NCI-H510A (cell line): ENCODE results near the gene PUS3.
"Not testable (repeated sequence)": the region's sequence is repeated elsewhere in the genome, so short reads cannot be mapped to it uniquely, and the experiment has no call there.

Experiments used
- DNase-seq: peaks from one replicate; lab custom pipeline; 2025; lab: John Stamatoyannopoulos, UW

Gene PUS3

GRCh38 chr11:125916683-125917347 lies 13.8 kb upstream of the PUS3 start:
- DNase-seq, result no peak

- not testable (repeated sequence) for DNase-seq
These were observed 11.6 kb upstream of the PUS3 start for GRCh38 chr11:125914601-125915000.

GRCh38 chr11:125910226-125910849 lies 7.3 kb upstream of the PUS3 start:
- DNase-seq, result no peak

GRCh38 chr11:125904678-125905077 lies 1.7 kb upstream of the PUS3 start:
- DNase-seq, result no peak

GRCh38 chr11:125903711-125904659 lies 979 bp upstream of the PUS3 start, which contains the start of gene DDX25:
Gene DDX25 (plus strand): TSS chr11:125904508. CDS start chr11:125904518, 10 bp downstream.
- DNase-seq, result peak; percentile 35

GRCh38 chr11:125902277-125902926 lies 604 bp downstream of the PUS3 start:
- no peak for DNase-seq

- no peak for DNase-seq
These were observed 1.1 kb downstream of the PUS3 start for GRCh38 chr11:125901872-125902271.

GRCh38 chr11:125892994-125893393 lies 10.0 kb downstream of the PUS3 start:
- no peak for DNase-seq

GRCh38 chr11:125892071-125892470 lies 10.9 kb downstream of the PUS3 start:
- DNase-seq, result no peak

GRCh38 chr11:125890447-125891100 lies 12.4 kb downstream of the PUS3 start:
- DNase-seq, result no peak

GRCh38 chr11:125887373-125888324 lies 15.4 kb downstream of the PUS3 start, which contains the start of gene HYLS1:
Gene HYLS1 (plus strand): TSS chr11:125887668. CDS start chr11:125899369, 11,701 bp downstream.
- peak; percentile 53 for DNase-seq

- no peak for DNase-seq
These were observed 16.0 kb downstream of the PUS3 start for GRCh38 chr11:125886997-125887372.

- DNase-seq, result no peak
These were observed 19.6 kb downstream of the PUS3 start for GRCh38 chr11:125883375-125883774.

- no peak for DNase-seq
These were observed 21.7 kb downstream of the PUS3 start for GRCh38 chr11:125881291-125881690.

- peak; percentile 34 for DNase-seq
These were observed 28.4 kb downstream of the PUS3 start for GRCh38 chr11:125874556-125875124.

GRCh38 chr11:125873881-125874555 lies 29.0 kb downstream of the PUS3 start:
- DNase-seq, result no peak

GRCh38 chr11:125872138-125872491 lies 30.9 kb downstream of the PUS3 start:
- DNase-seq, result no peak

- DNase-seq, result no peak
These were observed 31.4 kb downstream of the PUS3 start for GRCh38 chr11:125871391-125872137.

- DNase-seq, result no peak
These were observed 33.5 kb downstream of the PUS3 start for GRCh38 chr11:125869521-125869920.
